Panc1 (cell line): Measurements from ENCODE around the gene KLHL30. TPM values are rescaled to one million over a fixed set of nuclear protein-coding genes. Genes with fewer than 3 reads are reported as not detected.

Experiments
- ATAC-seq: fragments of 200-7000 bp; cut with Tn5 transposase; 2 replicates; pipeline ENCODE4 v1.9.1; 2020; ENCODE audit warnings: mild to moderate bottlenecking, moderate library complexity
- BruUV-seq: library from RNA; stranded (reverse); fragments of 400-500 nt; replicated peaks from 2 replicates; lab custom pipeline; 2021; lab: Mats Ljungman, UMichigan
- CTCF ChIA-PET: fragments of 300-600 bp; sonication (Branson Sonifier 250); formaldehyde crosslinking; loops from one replicate; lab custom pipeline; 2022; ENCODE audit warnings: antibody characterized with exemption; lab: Charles Lee
- POLR2A ChIA-PET: fragments of 300-600 bp; sonication (Branson Sonifier 250); formaldehyde crosslinking; loops from one replicate; lab custom pipeline; 2022; ENCODE audit warnings: antibody characterized with exemption; lab: Charles Lee
- DNase-seq: peaks from one replicate; pipeline ENCODE4 v3.0.0-alpha.2; 2010; ENCODE audit warnings: low read depth, low spot score
- H3K27ac ChIP-seq: 2 replicates; pipeline ENCODE4 v1.5.1; 2011; ENCODE audit warnings: mild to moderate bottlenecking, low read length, inconsistent platforms
- H3K27me3 ChIP-seq: fragments of 200-500 bp; sonication (Bioruptor generic); 2 replicates; pipeline ENCODE4 v1.6.0; 2014; ENCODE audit warnings: low read length, inconsistent platforms; ENCODE audit not compliant: control insufficient read depth, insufficient read depth
- H3K36me3 ChIP-seq: fragments of 200-500 bp; sonication (Bioruptor generic); 2 replicates; pipeline ENCODE4 v1.5.1; 2014; ENCODE audit warnings: inconsistent platforms, mild to moderate bottlenecking, low read length, moderate library complexity; ENCODE audit not compliant: control insufficient read depth, insufficient read depth
- H3K4me1 ChIP-seq: 2 replicates; pipeline ENCODE4 v1.5.1; 2011; ENCODE audit warnings: inconsistent platforms, mild to moderate bottlenecking, low read length, moderate library complexity; ENCODE audit not compliant: control insufficient read depth, insufficient read depth
- H3K4me3 ChIP-seq, 2 experiments: 2 replicates each; pipeline ENCODE4 v1.5.1; 2011 to 2012; ENCODE audit warnings: low read depth in 2 of 2, low read length in 2 of 2, mild to moderate bottlenecking in 2 of 2, inconsistent platforms in 1 of 2, moderate library complexity in 1 of 2
- H3K9me3 ChIP-seq: fragments of 200-500 bp; sonication (Bioruptor generic); 2 replicates; pipeline ENCODE4 v1.5.1; 2014; ENCODE audit warnings: low read depth, mild to moderate bottlenecking, inconsistent platforms, low read length, moderate library complexity; ENCODE audit not compliant: control insufficient read depth, insufficient read depth
- POLR2AphosphoS5 ChIP-seq: IDR thresholded peaks from 2 replicates; pipeline ENCODE4 v1.6.1; 2012; ENCODE audit warnings: mild to moderate bottlenecking, low read depth, low read length, moderate library complexity
- SIN3A ChIP-seq: IDR thresholded peaks from 2 replicates; pipeline ENCODE4 v1.6.1; 2012; ENCODE audit warnings: low read depth, mild to moderate bottlenecking, low read length, moderate library complexity, borderline replicate concordance; ENCODE audit not compliant: insufficient read depth
- TCF7L2 ChIP-seq: IDR thresholded peaks from 2 replicates; pipeline ENCODE4 v1.6.1; 2011; ENCODE audit warnings: mild to moderate bottlenecking, low read depth, low read length, inconsistent platforms
- in situ Hi-C: cut with HindIII; loops from 2 replicates; pipeline ENCODE4 v1.10.0; 2016; ENCODE audit warnings: low sequenced_read_pairs, low pct_unique_long_range_greater_than_20kb
- intact Hi-C: fragments of 100-400 bp; cut with micrococcal nuclease; formaldehyde crosslinking; loops from one replicate; pipeline ENCODE4 v1.10.0; 2022; ENCODE audit not compliant: unreplicated experiment
- total RNA-seq: library from RNA; stranded (reverse); gene quantifications from one replicate; pipeline ENCODE4 v1.2.1, GENCODE V29; 2021; ENCODE audit not compliant: unreplicated experiment
- TF ChIP-seq, protein P1 (sequence below): fragments of 450-650 bp; IDR thresholded peaks from 2 replicates; pipeline ENCODE4 v1.5.1; 2017; ENCODE audit warnings: mild to moderate bottlenecking
- TF ChIP-seq, protein P2 (sequence below), 2 experiments: IDR thresholded peaks; 2 replicates each; pipeline ENCODE4 v1.6.1; 2011 to 2012; ENCODE audit warnings: low read depth in 2 of 2, control low read depth in 1 of 2, low read length in 1 of 2, mild to moderate bottlenecking in 1 of 2, moderate library complexity in 1 of 2; ENCODE audit not compliant: insufficient read depth in 1 of 2

KLHL30 gene
- total RNA-seq, 1 experiment from 2014 or later, result 0.26 TPM

DNA sequence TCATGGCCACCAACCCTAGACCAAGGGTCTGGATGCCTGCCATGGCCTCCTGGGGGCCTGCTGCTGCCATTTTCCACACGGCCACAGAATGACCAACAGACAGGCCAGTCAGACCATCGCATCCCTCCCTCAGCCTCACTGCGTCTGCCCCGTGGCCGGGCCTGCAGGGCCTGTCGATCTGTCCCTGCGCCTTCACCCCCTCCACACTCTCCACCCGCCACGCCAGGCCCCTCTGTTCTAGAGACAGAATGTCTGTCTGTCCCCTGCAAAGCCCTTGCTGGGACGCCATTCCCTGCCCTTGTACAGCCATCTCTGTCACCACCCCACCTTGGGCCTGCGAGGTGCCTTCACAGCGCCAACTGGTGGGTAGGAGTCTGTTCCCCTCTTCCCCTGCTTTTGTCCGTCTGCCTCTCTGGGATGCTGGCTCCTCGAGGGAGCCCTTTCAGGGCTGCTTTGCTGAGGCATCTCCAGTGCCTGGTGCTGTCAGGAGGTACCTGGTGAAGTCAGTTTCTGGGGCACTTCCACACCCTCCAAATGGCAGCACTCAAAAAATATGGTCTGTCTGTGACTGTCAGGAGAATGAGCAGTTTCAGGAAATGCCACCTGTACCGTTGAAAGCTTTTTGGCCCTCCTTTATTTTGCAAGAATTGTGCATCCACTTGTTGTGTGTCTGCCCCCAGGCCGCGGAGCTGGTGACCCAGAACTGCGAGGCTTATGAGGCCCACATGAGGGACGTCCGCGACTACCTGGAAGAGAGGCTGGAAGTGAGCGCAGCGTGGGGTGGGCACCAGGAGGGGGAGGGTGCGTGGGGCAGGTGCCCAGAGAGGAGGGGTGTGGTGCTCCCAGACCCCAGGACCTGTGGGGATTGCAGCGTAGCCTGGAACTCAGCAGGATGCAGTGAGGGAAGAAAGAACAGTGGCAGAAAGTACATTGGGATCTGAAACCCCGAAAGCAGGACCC, 45.0 kb upstream of the KLHL30 start:
- ATAC-seq (no peak), DNase-seq (no peak)
- ChIA-PET POLR2A (no interaction called here), CTCF (no interaction called here)
- Histone ChIP-seq H3K27me3 (no peaks in the 10 kb centered on the region), H3K36me3 (no peaks in the 10 kb centered on the region), H3K4me1 (peaks cover 2% of the 10 kb centered on the region; the same call in 1 of the 2 replicates), H3K27ac (no peak overlapping the region), H3K9me3 (no peaks in the 10 kb centered on the region), H3K4me3 (no peak overlapping the region)
- intact Hi-C loops (no loop called here), in situ Hi-C loops (no loop called here)
- TF ChIP-seq TCF7L2 (no peak), POLR2AphosphoS5 (no peak), SIN3A (no peak)
- TF ChIP-seq, protein P1, sequence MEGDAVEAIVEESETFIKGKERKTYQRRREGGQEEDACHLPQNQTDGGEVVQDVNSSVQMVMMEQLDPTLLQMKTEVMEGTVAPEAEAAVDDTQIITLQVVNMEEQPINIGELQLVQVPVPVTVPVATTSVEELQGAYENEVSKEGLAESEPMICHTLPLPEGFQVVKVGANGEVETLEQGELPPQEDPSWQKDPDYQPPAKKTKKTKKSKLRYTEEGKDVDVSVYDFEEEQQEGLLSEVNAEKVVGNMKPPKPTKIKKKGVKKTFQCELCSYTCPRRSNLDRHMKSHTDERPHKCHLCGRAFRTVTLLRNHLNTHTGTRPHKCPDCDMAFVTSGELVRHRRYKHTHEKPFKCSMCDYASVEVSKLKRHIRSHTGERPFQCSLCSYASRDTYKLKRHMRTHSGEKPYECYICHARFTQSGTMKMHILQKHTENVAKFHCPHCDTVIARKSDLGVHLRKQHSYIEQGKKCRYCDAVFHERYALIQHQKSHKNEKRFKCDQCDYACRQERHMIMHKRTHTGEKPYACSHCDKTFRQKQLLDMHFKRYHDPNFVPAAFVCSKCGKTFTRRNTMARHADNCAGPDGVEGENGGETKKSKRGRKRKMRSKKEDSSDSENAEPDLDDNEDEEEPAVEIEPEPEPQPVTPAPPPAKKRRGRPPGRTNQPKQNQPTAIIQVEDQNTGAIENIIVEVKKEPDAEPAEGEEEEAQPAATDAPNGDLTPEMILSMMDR, result no peak
- TF ChIP-seq, protein P2, sequence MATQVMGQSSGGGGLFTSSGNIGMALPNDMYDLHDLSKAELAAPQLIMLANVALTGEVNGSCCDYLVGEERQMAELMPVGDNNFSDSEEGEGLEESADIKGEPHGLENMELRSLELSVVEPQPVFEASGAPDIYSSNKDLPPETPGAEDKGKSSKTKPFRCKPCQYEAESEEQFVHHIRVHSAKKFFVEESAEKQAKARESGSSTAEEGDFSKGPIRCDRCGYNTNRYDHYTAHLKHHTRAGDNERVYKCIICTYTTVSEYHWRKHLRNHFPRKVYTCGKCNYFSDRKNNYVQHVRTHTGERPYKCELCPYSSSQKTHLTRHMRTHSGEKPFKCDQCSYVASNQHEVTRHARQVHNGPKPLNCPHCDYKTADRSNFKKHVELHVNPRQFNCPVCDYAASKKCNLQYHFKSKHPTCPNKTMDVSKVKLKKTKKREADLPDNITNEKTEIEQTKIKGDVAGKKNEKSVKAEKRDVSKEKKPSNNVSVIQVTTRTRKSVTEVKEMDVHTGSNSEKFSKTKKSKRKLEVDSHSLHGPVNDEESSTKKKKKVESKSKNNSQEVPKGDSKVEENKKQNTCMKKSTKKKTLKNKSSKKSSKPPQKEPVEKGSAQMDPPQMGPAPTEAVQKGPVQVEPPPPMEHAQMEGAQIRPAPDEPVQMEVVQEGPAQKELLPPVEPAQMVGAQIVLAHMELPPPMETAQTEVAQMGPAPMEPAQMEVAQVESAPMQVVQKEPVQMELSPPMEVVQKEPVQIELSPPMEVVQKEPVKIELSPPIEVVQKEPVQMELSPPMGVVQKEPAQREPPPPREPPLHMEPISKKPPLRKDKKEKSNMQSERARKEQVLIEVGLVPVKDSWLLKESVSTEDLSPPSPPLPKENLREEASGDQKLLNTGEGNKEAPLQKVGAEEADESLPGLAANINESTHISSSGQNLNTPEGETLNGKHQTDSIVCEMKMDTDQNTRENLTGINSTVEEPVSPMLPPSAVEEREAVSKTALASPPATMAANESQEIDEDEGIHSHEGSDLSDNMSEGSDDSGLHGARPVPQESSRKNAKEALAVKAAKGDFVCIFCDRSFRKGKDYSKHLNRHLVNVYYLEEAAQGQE (IDR thresholded peaks at IDR 0.05; ENCODE audit: insufficient read depth in 1 of 2, low read depth in 2 of 2, low read length in 1 of 2), result no peak
- BruUV-seq, result no TSS peak

DNA sequence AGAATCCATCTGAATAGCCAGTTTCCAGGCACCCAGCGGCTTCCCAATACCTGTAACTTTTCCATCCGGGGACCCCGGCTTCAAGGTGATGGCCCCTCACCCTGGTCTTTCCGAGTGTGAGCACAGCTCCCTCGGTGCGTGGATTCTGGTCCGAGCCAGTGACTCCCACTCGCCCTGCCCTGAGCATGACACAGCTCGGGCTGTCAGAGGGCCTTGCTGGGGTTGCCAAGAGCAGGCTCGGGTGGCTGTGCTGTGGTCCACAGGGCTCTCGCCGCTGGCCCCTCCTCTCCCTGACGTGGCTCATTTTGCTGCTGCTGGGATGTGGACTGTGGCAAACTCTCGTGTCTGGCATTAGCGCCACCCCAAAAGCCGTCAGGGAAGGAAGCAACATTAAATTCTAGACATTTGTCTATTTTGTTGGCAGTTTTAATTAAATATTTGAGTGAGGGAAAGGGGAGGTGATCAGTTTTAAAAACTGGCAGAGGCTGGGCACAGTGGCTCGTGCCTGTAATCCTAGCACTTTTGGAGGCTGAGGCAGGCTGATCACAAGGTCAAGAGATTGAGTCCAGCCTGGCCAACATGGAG, 43.9 kb upstream of the KLHL30 start:
- Histone ChIP-seq H3K4me3 (no peak overlapping the region), H3K27ac (no peak overlapping the region), H3K4me1 (peaks cover 7% of the 10 kb centered on the region; the same call in 1 of the 2 replicates), H3K36me3 (no peaks in the 10 kb centered on the region), H3K27me3 (no peaks in the 10 kb centered on the region), H3K9me3 (no peaks in the 10 kb centered on the region)
- DNase-seq, result no peak
- TF ChIP-seq POLR2AphosphoS5 (no peak), TCF7L2 (no peak), SIN3A (no peak)
- TF ChIP-seq, protein P1, result no peak
- TF ChIP-seq, protein P2 (IDR thresholded peaks at IDR 0.05; ENCODE audit: insufficient read depth in 1 of 2, low read depth in 2 of 2, low read length in 1 of 2), result no peak
- BruUV-seq, result no TSS peak
- intact Hi-C loops (no loop called here), in situ Hi-C loops (no loop called here)
- ATAC-seq, result no peak
- ChIA-PET CTCF (no interaction called here), POLR2A (interaction anchor here (0.6 kb wide), 1 partner anchor 105 kb away, joined by 10 read pairs; no protein-coding TSS in a partner anchor)
